Astrocyte of the hippocampus (primary cell): ENCODE measurements around the gene HELZ.
A peak's percentile ranks its signal among the peaks of the same experiment; 100 is the strongest.
"Not testable (repeated sequence)": the region's sequence is repeated elsewhere in the genome, so short reads cannot be mapped to it uniquely, and the experiment has no call there.

Experiments
- DNase-seq: peaks from one replicate; pipeline ENCODE4 v3.0.0; 2011; ENCODE audit warnings: low read depth, low spot score

The HELZ gene

DNA sequence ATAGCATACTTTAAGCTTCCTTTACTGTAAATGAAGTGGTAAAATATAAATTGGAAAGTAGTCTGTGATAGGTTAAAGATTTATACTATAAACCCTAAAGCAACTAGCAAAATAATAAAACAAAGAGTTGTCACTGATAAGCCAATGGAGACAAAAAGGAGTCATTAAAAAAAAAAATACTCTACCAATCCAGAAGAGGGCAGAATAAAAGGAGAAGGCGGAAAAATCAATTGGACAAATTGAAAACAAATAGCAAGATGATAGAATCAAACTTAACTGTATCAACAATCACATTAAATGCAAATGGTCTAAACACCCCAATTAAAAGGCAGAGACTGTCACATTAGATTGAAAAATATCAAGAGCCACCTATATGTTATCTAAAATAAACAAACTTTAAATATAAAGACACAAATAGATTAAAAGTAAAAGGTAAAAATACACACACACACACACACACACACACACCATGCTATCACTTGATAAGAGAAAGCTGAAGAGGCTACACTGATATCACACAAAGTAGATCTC is 128.9 kb downstream of the HELZ start:
- no peak for DNase-seq

DNA sequence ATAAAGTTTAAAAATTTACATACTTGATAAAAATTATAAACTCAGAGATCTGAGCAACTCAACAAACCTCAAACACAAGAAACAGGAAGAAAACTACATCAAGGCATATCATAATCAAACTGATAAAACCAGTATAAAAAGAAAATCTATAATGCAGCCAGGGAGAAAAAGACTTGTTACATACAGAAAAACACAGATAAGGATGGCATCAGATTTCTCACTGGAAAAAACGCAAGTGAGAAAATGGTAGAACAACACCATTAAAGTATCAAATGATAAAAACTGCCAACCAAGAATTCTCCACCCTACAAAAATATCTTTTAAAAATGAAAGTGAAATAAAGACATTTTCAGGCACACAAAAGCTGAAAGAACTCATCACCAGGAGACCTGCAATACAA is 129.6 kb downstream of the HELZ start:
- no peak for DNase-seq

DNA sequence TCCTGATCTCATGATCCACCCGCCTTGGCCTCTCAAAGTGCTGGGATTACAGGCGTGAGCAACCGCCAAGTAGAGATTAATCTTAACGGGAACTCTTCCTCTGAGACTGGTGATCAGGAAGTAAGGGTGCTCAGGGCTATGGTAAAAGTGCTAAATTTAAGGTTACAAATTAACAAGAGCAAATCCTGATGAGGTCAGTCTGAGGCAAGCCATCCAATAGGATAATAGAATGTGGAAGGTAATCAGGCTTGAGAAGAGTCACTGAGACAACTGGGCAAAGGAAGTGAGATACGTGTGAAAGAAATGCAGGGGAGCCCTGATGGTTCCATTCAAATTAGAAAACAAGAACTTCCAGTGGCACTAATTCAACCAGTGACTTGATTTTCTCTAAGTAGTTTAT is 131.5 kb downstream of the HELZ start:
- DNase-seq, result no peak

DNA sequence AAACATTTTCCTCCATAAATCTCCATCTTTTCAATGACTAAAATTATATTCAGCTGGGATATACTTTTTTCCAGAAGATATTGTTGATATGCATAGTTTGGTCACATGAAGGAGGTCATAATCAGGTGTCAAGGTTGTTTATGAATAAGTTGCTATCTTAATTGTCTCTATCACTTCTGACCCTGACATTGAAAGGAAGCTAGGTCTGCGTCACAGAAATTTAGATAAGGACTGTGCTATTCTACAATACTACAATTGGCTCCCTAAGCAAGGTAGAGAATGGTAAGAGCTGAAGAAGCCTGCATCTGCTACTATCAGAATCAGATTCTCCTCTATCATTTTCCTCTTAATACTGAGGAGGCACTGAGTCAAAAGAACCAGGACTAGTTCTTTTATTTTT is 133.2 kb downstream of the HELZ start:
- DNase-seq, result no peak

DNA sequence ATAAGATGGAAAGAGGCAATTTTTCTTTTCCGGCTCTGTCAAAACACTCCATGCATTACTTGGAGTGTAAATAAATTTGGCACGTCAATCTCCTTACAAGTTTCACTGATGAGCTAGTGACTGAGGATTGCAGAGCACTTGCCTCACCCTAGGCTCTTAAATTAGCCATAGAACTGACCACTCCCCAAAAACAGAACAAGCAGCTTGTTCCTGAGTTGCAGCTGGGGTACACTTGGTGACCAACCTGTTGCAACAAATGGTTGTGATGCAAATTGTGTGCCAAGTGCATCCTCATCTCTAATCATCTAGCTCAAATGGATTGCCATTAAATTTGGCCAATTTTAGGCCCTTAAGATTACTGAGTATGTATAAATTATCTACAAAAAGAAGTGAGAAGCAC is 133.7 kb downstream of the HELZ start:
- no peak for DNase-seq

DNA sequence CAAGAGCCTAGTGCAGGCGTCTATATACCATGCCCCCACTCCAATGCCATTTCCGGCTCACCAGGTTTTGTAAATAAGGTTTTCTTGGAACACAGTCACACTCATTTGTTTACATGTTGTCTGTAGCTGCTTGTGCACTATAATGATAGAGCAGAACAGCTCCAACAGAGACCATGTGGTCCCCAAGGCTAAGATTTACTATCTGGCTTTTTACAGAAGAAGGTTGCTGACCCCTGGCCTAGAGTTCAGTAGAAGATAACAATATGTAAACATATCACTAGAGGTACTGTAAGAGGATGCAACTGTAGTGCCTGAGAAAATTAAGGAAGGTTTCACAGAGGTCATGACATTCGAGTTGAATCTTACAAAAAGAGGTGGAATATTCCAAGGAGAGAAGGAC is 134.4 kb downstream of the HELZ start:
- DNase-seq, result no peak

DNA sequence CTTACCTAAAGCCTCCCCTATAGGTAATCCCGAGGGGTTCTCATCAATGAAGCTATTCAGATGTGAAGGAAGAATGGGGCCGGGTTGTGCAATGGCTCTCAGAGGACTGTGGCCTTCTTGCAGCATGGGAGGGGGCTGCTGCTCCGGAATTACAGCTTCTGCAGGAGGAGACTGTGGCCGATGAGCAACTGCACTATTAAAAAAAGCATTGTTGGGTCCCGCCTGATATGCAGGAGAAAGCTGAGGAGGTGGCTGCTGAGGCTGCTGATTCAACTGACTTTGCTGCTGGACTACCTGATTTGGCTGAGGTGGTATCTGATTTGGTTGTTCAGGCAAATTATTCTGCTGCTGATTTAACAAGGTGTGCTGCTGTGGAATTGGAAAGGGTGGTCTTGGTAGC is 135.9 kb downstream of the HELZ start:
- no peak for DNase-seq

DNA sequence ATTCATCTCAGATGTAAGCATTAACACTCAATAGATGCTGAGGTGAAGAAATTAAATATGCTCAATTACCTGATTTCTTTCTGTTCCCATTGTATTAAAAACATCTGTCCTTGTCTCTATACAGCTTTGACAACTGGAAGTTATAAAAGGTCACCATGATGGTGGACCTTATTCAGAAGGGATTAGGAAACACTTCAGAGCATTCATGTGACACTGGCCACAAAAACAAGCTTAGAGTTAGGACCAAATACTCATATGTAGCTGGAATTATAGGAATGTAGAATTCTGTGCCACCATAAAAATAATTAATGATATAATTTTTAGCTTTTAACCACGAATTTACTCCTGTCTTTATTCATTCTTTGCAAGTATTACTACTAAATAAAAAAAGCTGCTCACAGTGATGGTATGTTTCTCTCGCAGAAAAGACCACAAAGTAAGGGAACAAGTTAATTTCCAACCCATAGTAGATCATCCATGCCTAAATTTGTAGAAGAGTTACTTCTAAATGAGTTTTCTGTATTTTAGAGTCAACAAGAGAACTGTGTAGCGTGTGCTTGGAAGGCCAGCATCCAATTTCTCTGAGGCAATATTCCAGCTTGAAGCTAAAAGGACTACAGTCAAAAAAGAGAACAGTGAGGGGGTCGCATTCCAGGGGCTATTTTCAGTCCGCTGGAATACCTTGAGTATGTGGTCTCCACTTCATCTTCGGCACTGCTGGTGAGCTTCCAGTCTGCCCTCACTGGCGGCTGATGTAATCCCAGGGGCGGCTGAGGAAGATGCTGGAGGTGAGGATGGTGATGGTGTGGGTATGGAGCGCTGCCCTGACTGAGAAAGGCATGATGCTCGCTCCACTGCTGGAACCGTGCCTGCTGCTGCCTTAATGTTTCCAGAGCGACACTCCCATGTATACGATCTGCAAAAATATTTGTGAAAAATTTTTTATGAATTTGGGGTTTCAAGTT is 136.9 kb downstream of the HELZ start:
- DNase-seq, result peak; percentile 18

DNA sequence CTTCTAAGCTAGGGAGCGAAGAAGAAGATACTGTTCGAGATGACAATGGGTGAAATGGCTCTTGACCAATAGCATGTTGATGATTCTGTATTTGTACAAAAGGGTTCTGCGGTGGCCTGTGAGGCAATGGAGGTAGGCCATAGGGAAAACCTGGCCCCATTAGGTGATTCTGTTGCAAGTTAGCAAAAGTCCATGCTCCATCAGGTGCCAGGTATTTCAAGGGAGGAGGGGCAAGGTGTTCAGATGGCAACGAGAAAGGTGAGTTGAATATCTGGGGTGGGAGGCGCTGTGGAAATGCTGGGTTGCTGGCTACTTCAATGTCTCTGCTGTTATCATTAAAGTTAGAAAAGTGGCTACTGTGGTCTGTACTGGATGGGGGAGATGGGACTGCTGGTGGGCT is 137.8 kb downstream of the HELZ start:
- DNase-seq, result no peak

DNA sequence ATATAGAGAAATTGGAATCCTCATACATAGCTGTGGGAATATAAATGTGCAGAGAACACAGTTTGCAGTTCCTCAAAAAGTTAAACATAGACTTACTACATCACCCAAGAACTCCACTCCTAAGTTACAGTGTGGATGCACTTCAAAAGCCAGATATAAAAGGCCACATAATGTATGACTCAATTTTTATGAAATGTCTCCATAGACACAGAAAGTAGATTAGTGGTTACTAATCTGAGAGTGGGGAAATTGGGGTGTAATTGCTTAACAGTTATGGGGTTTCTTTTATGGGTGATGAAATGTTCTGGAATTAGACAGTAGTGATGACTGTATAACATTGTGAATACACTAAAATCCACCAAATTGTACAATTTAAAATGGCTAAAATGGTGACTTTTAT is 139.8 kb downstream of the HELZ start:
- no peak for DNase-seq

DNA sequence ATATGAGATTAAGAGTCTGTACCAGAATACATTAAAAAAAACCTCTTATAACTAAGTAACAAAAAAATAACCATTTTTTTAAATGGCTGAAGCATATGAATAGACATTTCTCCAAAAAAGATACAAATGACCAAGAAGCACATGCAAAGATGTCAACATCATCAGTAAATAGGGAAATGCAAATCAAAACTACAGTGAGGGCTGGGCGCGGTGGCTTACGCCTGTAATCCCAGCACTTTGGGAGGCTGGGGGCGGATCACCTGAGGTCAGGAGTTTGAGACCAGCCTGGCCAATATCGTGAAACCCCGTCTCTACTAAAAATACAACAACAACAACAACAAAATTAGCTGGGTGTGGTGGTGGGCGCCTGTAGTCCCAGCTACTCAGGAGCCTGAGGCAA is 140.4 kb downstream of the HELZ start:
- DNase-seq, result not testable (repeated sequence)

DNA sequence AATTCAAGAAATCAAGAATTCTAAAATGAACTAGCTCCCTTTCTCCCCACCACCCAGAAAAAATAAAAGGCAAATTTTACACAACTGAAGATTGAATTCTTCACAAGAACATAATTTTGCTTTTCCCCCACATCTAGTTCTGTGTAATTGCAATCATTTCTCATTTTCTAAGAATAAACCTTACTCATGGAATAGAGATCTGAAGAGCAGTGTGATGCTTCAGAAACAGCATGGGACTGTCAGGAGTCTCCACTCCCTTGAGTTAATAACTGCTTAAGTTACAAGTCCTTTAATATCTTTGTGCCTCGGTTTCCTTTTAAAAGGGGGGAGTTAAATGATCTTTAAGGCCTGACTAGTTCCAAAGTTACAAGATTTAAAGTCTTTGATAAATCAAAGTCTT is 147.0 kb downstream of the HELZ start:
- no peak for DNase-seq

DNA sequence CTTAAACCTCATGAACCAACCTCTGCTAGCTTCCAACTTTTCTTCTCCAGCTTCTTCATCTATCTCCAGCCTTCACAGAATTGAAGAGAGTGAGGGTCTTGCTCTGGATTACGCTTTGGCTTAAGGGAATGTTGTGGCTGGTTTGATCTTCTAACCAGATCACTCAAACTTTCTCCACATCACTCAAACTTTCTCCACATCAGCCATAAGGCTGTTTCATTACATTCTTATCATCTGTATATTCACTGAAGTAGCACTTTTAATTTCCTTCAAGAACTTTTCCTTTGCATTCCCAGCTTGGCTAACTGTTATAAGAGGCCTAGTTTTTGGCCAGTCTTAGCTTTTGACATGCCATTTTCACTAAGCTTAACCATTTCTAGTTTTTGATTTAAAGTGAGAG is 148.4 kb downstream of the HELZ start:
- no peak for DNase-seq

DNA sequence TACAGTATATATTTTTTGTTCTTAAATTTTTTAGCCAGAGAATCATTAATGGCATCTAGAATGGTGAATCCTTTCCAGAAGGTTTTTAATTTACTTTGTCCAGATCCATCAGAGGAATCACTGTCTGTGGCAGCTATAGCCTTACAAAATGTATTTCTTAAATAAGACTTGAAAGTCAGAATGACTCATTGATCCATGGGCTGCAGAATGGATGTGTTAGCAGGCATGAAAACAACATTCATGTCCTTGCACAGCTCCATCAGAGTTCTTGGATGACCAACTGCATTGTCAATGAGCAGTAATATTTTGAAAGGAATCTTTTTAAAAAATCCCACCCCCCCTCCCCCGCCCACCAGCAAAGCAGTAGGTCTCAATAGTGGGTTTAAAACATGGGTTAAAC is 149.2 kb downstream of the HELZ start:
- no peak for DNase-seq

DNA sequence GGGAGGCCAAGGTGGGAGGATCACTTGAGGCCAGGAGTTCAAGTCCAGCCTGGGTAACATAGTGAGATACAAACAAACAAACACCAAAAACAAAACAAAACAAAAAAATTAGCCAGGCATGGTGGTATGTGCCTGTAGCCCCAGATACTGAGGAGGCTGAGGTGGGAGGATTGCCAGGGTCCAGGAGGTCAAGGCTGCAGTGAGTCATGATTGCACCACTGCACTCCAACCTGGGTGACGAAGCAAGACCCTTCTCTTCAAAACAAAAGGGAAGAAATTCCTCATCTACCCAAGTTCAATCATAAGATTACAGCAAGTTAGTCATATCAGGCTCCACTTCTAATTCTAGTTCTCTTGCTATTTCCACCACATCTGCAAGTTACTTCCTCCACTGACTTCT is 149.7 kb downstream of the HELZ start:
- peak; percentile 61 for DNase-seq

DNA sequence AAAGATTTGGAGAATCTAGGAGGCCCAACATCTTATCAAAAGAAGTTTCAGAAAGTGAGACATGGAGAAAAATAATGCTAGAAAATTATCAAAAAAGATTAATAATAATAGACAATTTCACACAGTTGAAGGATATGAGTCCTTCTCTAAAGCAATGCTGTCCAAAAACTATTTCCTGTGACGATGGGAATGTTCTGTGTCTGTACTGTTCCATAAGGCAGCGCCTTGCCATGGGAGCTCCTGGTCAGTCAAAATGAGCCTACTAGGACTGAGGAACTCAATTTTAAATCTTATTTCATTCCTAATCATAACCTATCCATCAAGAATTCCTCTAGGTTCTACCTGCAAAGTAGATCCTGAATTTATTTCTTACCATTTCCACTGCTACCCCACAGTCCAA is 151.6 kb downstream of the HELZ start:
- no peak for DNase-seq

DNA sequence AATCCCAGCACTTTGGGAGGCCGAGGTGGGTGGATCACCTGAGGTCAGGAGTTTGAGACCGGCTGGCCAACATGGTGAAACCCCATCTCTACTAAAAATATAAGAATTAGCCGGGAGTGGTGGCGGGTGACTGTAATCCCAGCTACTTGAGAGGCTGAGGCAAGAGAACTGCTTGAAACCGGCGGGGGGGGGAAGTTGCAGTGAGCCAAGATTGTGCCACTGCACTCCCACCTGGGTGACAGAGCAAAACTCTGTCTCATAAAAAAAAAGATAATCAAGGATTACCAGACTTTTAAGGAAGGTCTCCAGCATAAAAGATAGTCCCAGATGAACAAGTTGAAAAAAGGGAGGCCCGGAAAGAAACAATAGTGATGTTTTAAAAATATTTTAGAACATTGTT is 152.3 kb downstream of the HELZ start:
- not testable (repeated sequence) for DNase-seq

DNA sequence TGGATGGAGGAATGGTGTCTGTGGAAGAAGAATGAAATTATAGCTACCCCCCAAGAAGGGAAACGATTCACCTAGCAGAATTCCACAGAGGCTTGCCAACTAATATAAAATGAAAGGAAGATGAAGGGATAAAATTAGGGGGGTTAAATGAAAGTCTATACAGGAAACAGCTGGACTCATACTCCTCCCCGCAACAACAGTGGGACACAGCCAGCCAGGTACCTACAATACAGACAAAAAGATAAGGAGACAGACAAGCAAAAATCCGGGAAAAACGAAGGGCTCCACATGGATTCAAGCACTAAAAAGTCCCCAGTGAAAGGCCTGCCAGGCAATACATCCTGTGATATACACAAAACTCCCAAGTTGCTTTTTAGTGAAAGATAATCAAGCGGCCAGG is 152.7 kb downstream of the HELZ start:
- DNase-seq, result no peak

DNA sequence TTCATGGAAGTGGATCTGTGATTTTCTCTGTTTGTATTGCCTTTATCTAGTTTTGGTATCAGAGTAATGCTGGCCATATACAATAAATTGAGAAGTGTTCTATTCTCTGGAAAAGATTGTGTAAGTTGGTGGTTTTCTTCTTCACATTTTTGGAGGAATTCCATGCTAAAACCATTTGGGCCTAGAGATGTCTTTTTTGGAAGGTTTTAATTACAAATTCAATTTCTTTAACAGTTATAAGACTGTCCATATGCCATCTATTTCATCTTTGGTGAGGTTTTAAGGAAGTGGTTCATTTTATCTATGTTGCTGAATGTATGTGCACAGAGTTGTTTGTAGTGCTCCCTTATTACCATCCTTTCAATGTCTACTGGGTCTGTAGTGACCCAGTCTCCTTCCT is 154.7 kb downstream of the HELZ start:
- no peak for DNase-seq

DNA sequence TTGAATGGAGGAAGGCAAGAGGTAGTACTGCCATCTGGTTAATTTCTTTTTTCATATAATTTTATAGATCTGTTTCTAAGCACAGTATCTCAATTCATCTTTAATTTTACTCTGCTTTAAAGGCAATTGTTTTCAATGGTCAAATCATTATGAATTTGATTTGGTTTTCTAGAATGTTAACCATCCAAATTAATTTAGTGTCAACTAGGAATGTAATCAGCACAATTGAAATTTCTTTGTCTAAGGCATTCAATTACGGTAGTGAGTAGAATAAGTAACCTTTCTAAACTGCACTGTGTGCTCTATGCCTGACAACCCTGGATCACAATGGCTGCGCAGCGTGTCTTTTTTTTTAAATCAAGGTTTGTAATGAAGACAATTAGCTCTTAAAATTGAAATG is 156.4 kb downstream of the HELZ start:
- no peak for DNase-seq

DNA sequence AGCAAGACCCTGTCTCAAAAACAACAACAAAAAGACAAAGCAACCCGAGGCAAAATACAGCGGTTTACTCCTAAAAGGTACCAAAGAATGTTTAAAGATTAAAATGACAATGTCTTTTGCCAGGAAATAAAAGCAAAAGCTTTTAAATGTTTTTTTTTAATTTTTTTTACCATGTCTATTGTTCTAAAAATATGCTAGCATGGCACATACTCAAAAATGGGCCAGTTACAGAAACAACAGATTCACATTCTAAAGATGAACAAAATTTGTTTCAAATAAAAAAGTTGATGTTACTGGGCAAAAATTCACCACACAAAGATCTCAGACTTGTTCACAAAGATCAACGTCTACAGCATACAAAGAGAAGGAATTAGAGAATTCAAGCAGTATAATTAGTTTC is 159.6 kb downstream of the HELZ start:
- DNase-seq, result no peak

DNA sequence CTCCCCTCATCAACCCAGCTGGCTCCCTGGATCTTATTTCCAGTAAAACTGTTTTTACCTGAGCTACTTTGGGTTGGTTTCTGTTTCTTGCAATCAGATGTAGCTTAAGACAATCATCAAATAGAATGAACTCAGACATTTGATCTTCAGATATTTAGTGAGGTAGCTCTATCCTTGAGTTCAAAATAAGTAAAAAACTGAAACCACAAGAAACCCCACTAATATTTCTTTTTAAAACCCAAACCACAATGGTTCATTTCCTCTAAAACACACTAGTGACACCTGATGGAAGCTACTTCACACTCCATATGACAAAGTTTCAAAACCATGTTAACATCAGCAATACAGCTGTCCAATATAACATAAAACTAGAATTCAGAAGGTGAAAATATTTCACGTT is 162.9 kb downstream of the HELZ start:
- DNase-seq, result no peak

DNA sequence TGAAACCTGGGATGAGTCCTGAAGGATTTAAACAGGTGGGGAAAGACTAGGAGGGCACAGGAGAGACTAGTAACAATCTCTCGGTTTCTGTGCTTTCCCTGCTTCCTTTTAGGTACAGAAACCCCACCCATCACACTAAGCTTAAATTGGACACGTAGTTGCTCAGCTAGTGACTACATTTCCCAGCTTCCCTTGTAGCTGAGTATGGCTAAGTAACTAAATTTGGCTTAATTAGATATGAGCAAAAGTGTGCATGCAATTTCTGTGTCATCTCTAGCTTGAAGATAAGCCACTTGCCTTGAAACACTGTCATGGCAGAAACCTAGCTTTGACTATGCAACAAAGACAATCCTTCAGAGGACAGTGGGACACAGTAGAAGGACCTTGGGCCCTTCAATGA is 164.2 kb downstream of the HELZ start:
- no peak for DNase-seq

DNA sequence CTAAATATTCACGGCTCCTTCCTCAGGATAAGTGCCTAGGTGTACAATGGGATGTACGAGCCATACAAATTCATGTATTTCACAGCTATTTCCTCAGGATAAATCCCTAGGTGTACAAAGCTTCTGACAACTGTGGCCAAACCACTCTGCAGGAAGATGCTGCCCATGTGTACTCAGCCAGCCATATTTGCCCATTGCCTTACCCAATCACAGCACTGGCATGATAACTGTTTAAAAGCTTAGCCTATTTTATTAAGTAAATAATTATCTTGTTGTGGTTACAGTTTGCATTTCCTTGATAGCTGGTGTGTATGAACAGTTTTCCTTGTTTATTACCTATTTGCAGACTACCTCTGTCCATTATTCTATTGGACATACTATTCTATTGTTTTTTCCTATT is 165.5 kb downstream of the HELZ start:
- DNase-seq, result no peak
